ENCODE measurements around the gene TTC39B.

Gene TTC39B

GRCh38 chr9:15206903-15207696 is 99.9 kb downstream of the TTC39B start (continued):
- no peak for TF ChIP-seq ZNF549 (tag by site-specific recombination; IDR thresholded peaks at IDR 0.05)

GRCh38 chr9:15205632-15206420 is 101.2 kb downstream of the TTC39B start:
- CTCF ChIA-PET: interaction anchor here (0.7 to 1.2 kb wide), 5 partner anchors 22 to 400 kb away, joined by 3 to 4 read pairs (median 3); no protein-coding TSS in a partner anchor
- TF ChIP-seq ZSCAN5A (tag by site-specific recombination; IDR thresholded peaks at IDR 0.05): no peak
- TF ChIP-seq ZNF544 (tag by site-specific recombination; IDR thresholded peaks at IDR 0.05): no peak
- TF ChIP-seq ZNF114 (tag by site-specific recombination; IDR thresholded peaks at IDR 0.05): no peak
- TF ChIP-seq SALL2 (tag by site-specific recombination; IDR thresholded peaks at IDR 0.05; ENCODE audit: borderline replicate concordance): no peak
- no peak for TF ChIP-seq ZNF16 (tag by site-specific recombination; IDR thresholded peaks at IDR 0.05; ENCODE audit: low read depth)
- no peak for TF ChIP-seq ZFP69B (tag by site-specific recombination; IDR thresholded peaks at IDR 0.05)
- no peak for TF ChIP-seq TSHZ1 (tag by site-specific recombination; IDR thresholded peaks at IDR 0.05; ENCODE audit: borderline replicate concordance)
- no peak for TF ChIP-seq KLF16 (tag by site-specific recombination; IDR thresholded peaks at IDR 0.05)
- TF ChIP-seq HIC1 (tag by site-specific recombination; IDR thresholded peaks at IDR 0.05): no peak
- no peak for TF ChIP-seq REST (tag by site-specific recombination; IDR thresholded peaks at IDR 0.05)
- no peak for TF ChIP-seq ZNF76 (tag by site-specific recombination; IDR thresholded peaks at IDR 0.05; ENCODE audit: borderline replicate concordance, low read depth)
- TF ChIP-seq ZBTB26 (tag by site-specific recombination; optimal IDR thresholded peaks at IDR 0.05): no peak
- no peak for TF ChIP-seq PRDM1 (tag by site-specific recombination; IDR thresholded peaks at IDR 0.05)
- no peak for TF ChIP-seq PATZ1 (tag by site-specific recombination; IDR thresholded peaks at IDR 0.05)
- TF ChIP-seq ZNF692 (tag by site-specific recombination; IDR thresholded peaks at IDR 0.05): no peak
- H3K36me3 ChIP-seq (ENCODE audit: control insufficient read depth in 2 of 2, insufficient read depth in 1 of 2, low read length in 2 of 2): no peaks in the 10 kb centered on the region
- H3K9me3 ChIP-seq (ENCODE audit: control insufficient read depth, insufficient read depth, low read depth, low read length): no peaks in the 10 kb centered on the region
- POLR2A ChIA-PET: no interaction called here
- H3K4me3 ChIP-seq (ENCODE audit: low read depth, low read length): no peak overlapping the region
- H3K27ac ChIP-seq (ENCODE audit: extremely low read depth, low read depth, low read length): no peak overlapping the region
- no peaks in the 10 kb centered on the region for H3K4me1 ChIP-seq (ENCODE audit: control insufficient read depth, insufficient read depth, low read length)
